H1 (cell line): ENCODE measurements around the gene RABIF. TPM values are rescaled to one million over a fixed set of nuclear protein-coding genes. Genes with fewer than 3 reads are reported as not detected.

Experiments
- ATF2 ChIP-seq: IDR thresholded peaks from 2 replicates; pipeline ENCODE4 v1.6.1; 2012; ENCODE audit warnings: low read length, inconsistent platforms
- CBX5 ChIP-seq: fragments of 300-800, 300-1000 bp; sonication (generic); IDR thresholded peaks from 2 replicates; pipeline ENCODE4 v1.7.1; 2016; ENCODE audit warnings: antibody characterized with exemption, low read length, low read depth
- CHD1 ChIP-seq: IDR thresholded peaks from 2 replicates; pipeline ENCODE4 v1.6.1; 2012; ENCODE audit warnings: low read depth, low read length, improper control_type of control experiment
- CREB1 ChIP-seq: IDR thresholded peaks from 2 replicates; pipeline ENCODE4 v1.6.1; 2012; ENCODE audit warnings: inconsistent platforms
- CTBP2 ChIP-seq: IDR thresholded peaks from 2 replicates; pipeline ENCODE4 v1.7.0; 2011; ENCODE audit warnings: borderline replicate concordance, mild to moderate bottlenecking, moderate library complexity, mixed read lengths, low read length; ENCODE audit not compliant: insufficient read depth, insufficient read length
- FOSL1 ChIP-seq: IDR thresholded peaks from 2 replicates; pipeline ENCODE4 v1.6.1; 2011; ENCODE audit warnings: mild to moderate bottlenecking, low read depth, low read length, moderate library complexity; ENCODE audit not compliant: insufficient read depth
- KDM5A ChIP-seq: fragments of 200-600 bp; IDR thresholded peaks from 2 replicates; pipeline ENCODE4 v1.7.1; 2012; ENCODE audit warnings: mild to moderate bottlenecking, low read length, inconsistent platforms, mixed read lengths
- NRF1 ChIP-seq: IDR thresholded peaks from 2 replicates; pipeline ENCODE4 v1.6.1; 2011; ENCODE audit warnings: mild to moderate bottlenecking, low read depth, low read length, improper control_type of control experiment
- POLR2A ChIP-seq, 2 experiments: IDR thresholded peaks; 1 replicate in 1 of 2; 2 replicates in 1 of 2; pipeline ENCODE4 v1.6.1; 2011; ENCODE audit warnings: low read depth in 2 of 2, low read length in 2 of 2, mild to moderate bottlenecking in 2 of 2; ENCODE audit errors: control extremely low read depth in 1 of 2
- POLR2AphosphoS5 ChIP-seq: IDR thresholded peaks from 2 replicates; pipeline ENCODE4 v1.6.1; 2011; ENCODE audit warnings: low read depth, low read length
- RNF2 ChIP-seq: fragments of 200-900, 300-1000 bp; sonication (generic); IDR thresholded peaks from 2 replicates; pipeline ENCODE4 v1.7.1; 2016; ENCODE audit warnings: borderline replicate concordance, low read depth, mild to moderate bottlenecking, antibody characterized with exemption, low read length; ENCODE audit not compliant: poor library complexity, severe bottlenecking; ENCODE audit errors: missing control alignments
- SIX5 ChIP-seq: IDR thresholded peaks from 2 replicates; pipeline ENCODE4 v1.6.1; 2011; ENCODE audit warnings: mild to moderate bottlenecking, low read depth, low read length
- SP2 ChIP-seq: IDR thresholded peaks from 2 replicates; pipeline ENCODE4 v1.6.1; 2012; ENCODE audit warnings: mild to moderate bottlenecking, low read length, inconsistent platforms
- SP4 ChIP-seq: IDR thresholded peaks from 2 replicates; pipeline ENCODE4 v1.6.1; 2012; ENCODE audit warnings: low read length, inconsistent platforms
- SRF ChIP-seq: IDR thresholded peaks from 2 replicates; pipeline ENCODE4 v1.6.1; 2011; ENCODE audit warnings: mild to moderate bottlenecking, low read depth, low read length, moderate library complexity
- TBP ChIP-seq: IDR thresholded peaks from 2 replicates; pipeline ENCODE4 v1.6.1; 2011; ENCODE audit warnings: low read depth, low read length, improper control_type of control experiment
- TEAD4 ChIP-seq: IDR thresholded peaks from 2 replicates; pipeline ENCODE4 v1.6.1; 2012; ENCODE audit warnings: low read depth, low read length, inconsistent platforms, mixed read lengths
- YY1 ChIP-seq: IDR thresholded peaks from 2 replicates; pipeline ENCODE4 v1.6.1; 2011; ENCODE audit warnings: low read depth, mild to moderate bottlenecking, low read length
- polyA plus RNA-seq, 7 experiments: library from polyadenylated mRNA; depleted of rRNA in 3 of 7; stranded (reverse) in 5 of 7; unstranded in 2 of 7; fragments of >200 nt in 5 of 7; fragments of 200-250 nt in 2 of 7; gene quantifications; 1 replicate in 5 of 7; 2 replicates in 1 of 7; 4 replicates in 1 of 7; pipeline versions ENCODE4 v1.2.1 to v1.2.3, GENCODE V29; 2011 to 2013; ENCODE audit warnings: missing spikeins in 2 of 7, mixed read lengths in 2 of 7
- total RNA-seq: library from RNA; stranded (reverse); fragmentation: NEBNext Ultra II Directional; extraction: Animal tissue kit (Norgen Biotek cat#: 25700); gene quantifications from 2 replicates; pipeline ENCODE4 v1.2.1, GENCODE V29; 2021
- TF ChIP-seq, protein P1 (sequence below): IDR thresholded peaks from 2 replicates; pipeline ENCODE4 v1.6.1; 2012; ENCODE audit warnings: inconsistent platforms

RABIF gene
- total and polyA plus RNA-seq, 2 of the 8 experiments (the other 6 are each of a cell fraction or from before 2014, with no cell fraction given): 5.6 to 6.9 TPM

DNA sequence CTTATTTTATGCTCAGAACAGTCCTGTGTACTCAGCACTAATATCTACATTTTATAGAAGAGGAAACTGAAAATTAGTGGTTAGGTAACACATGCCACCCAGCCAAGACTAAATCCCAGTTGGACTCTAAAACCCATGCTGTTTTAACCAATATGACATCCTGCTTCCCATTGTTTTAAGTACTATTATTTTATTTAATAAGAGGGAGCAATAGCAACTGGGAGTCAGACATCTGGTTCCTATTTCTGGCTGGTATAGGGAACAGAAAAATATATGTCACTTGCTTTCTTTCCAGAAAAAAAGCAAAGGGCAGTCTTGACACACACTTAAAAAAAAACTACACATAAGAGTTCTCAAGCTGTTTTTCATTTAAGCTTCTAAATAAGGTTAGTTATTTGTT lies 26.2 kb upstream of the RABIF start (continued):
- TF ChIP-seq NRF1 (no peak), TEAD4 (no peak), CTBP2 (no peak), KDM5A (no peak), POLR2A (IDR thresholded peaks at IDR 0.05; ENCODE audit: control extremely low read depth in 1 of 2, low read depth in 2 of 2, low read length in 2 of 2) (no peak), TBP (no peak), SRF (no peak), CBX5 (no peak), SIX5 (no peak), CREB1 (no peak), FOSL1 (no peak), ATF2 (no peak), CHD1 (no peak), POLR2AphosphoS5 (no peak), YY1 (no peak), SP4 (no peak), RNF2 (no peak), SP2 (no peak)
- TF ChIP-seq, protein P1, sequence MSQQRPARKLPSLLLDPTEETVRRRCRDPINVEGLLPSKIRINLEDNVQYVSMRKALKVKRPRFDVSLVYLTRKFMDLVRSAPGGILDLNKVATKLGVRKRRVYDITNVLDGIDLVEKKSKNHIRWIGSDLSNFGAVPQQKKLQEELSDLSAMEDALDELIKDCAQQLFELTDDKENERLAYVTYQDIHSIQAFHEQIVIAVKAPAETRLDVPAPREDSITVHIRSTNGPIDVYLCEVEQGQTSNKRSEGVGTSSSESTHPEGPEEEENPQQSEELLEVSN: no peak
